Measurements from ENCODE around the gene EGR2. TPM values are rescaled to one million over a fixed set of nuclear protein-coding genes. Genes with fewer than 3 reads are reported as not detected.

Gene EGR2
- total RNA-seq, 1 experiment from 2014 or later = 2.3 TPM

DNA sequence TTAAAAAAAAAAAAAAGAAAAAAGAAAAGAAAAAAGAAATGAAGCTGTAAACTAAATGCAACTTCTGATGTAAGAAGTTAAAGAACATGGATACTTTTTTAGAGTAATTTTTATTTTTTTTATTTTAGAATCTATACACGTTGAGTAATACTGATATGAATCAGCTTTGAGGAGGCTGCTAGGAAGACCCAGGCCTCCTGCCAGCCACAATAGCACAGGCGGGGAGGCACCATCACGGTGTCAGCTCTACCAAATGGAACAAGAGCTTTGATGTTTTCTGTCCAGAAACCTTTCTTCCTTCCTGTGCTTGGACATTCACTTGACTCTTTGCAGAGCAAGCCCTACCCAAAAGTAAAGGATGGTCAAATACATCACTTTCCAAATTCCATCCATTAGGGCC is 45.3 kb upstream of the EGR2 start:
- ChIA-PET POLR2A (no interaction called here), RAD21 (ENCODE audit: low non-redundant PET in 1 of 2, low total read pairs in 2 of 2, uncharacterized antibody in 2 of 2, unreplicated experiment in 2 of 2) (no interaction called here), CTCF (no interaction called here)
- TF ChIP-seq CBX3 (IDR thresholded peaks at IDR 0.05; ENCODE audit: low read depth) (no peak), ZNF274 (IDR thresholded peaks at IDR 0.05; ENCODE audit: low read depth, low read length) (no peak), EGR1 (IDR thresholded peaks at IDR 0.05; ENCODE audit: low read depth) (no peak)
- TF ChIP-seq, protein P1, sequence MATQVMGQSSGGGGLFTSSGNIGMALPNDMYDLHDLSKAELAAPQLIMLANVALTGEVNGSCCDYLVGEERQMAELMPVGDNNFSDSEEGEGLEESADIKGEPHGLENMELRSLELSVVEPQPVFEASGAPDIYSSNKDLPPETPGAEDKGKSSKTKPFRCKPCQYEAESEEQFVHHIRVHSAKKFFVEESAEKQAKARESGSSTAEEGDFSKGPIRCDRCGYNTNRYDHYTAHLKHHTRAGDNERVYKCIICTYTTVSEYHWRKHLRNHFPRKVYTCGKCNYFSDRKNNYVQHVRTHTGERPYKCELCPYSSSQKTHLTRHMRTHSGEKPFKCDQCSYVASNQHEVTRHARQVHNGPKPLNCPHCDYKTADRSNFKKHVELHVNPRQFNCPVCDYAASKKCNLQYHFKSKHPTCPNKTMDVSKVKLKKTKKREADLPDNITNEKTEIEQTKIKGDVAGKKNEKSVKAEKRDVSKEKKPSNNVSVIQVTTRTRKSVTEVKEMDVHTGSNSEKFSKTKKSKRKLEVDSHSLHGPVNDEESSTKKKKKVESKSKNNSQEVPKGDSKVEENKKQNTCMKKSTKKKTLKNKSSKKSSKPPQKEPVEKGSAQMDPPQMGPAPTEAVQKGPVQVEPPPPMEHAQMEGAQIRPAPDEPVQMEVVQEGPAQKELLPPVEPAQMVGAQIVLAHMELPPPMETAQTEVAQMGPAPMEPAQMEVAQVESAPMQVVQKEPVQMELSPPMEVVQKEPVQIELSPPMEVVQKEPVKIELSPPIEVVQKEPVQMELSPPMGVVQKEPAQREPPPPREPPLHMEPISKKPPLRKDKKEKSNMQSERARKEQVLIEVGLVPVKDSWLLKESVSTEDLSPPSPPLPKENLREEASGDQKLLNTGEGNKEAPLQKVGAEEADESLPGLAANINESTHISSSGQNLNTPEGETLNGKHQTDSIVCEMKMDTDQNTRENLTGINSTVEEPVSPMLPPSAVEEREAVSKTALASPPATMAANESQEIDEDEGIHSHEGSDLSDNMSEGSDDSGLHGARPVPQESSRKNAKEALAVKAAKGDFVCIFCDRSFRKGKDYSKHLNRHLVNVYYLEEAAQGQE (IDR thresholded peaks at IDR 0.05; ENCODE audit: low read depth) = no peak
- H2AFZ ChIP-seq (ENCODE audit: low read depth, low read length, poor library complexity, severe bottlenecking) = no peak overlapping the region
- DNase-seq (ENCODE audit: low read depth, low spot score) (no peak), ATAC-seq (no peak)
- no peaks in the 10 kb centered on the region for H4K20me1 ChIP-seq (ENCODE audit: insufficient read depth)
- BruUV-seq (replicated peaks) = no TSS peak
- no peak overlapping the region for H3K4me3 ChIP-seq (replicated peaks in 1 of 2; ENCODE audit: low read depth in 1 of 2, low read length in 2 of 2)
- 0 out of 4 replicates have a peak, but pooled peaks cover 0 to 3% of the 10 kb centered on the region in 2 experiments for H3K4me1 ChIP-seq (ENCODE audit: control insufficient read depth in 1 of 2, insufficient read depth in 2 of 2, low read length in 2 of 2)
- no peaks in the 10 kb centered on the region for H3K9me3 ChIP-seq (ENCODE audit: control insufficient read depth in 1 of 2, insufficient read depth in 1 of 2, low read depth in 1 of 2, low read length in 2 of 2)
- H3K27me3 ChIP-seq (ENCODE audit: insufficient read depth, low read length) = no peaks in the 10 kb centered on the region; the same call in 1 of the 2 replicates
- H3K4me2 ChIP-seq (ENCODE audit: low read length) = no peak overlapping the region
- intact Hi-C loops (cut with micrococcal nuclease) = no loop called here
- no peaks in the 10 kb centered on the region for H3K9me2 ChIP-seq (ENCODE audit: insufficient read depth)
- no peaks in the 10 kb centered on the region for H3K36me3 ChIP-seq (ENCODE audit: control insufficient read depth in 1 of 2, insufficient read depth in 2 of 2, low read length in 2 of 2)
- H3K79me2 ChIP-seq (ENCODE audit: insufficient read depth, low read length) = no peaks in the 10 kb centered on the region
- no peak overlapping the region for H3K9ac ChIP-seq (ENCODE audit: low read length)
- H3K27ac ChIP-seq (ENCODE audit: low read depth, low read length) = no peak overlapping the region

DNA sequence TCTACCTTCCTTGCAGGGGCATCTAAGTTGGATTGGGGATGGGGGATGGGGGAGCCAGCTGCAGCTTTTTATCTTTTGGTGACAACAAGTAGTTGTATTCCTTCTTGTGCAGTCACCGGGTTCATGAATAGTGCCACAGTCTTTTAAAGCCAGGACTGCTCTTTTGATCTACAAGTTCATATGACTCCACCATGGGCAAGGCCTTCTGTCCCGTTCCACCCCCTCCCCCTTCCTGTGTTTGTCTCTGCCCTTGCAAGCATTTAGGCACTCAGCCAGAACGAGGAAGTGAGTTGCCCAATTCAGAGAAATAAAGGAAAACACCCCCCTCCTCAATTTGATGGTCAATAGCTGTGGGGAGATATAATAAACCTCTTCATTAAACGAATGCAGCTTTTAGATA is 44.8 kb upstream of the EGR2 start:
- H3K27me3 ChIP-seq (ENCODE audit: insufficient read depth, low read length) = no peaks in the 10 kb centered on the region; the same call in 1 of the 2 replicates
- RAD21 ChIA-PET (ENCODE audit: low non-redundant PET in 1 of 2, low total read pairs in 2 of 2, uncharacterized antibody in 2 of 2, unreplicated experiment in 2 of 2) = no interaction called here
- no peak for DNase-seq (ENCODE audit: low read depth, low spot score)
- no peak overlapping the region for H2AFZ ChIP-seq (ENCODE audit: low read depth, low read length, poor library complexity, severe bottlenecking)
- no peaks in the 10 kb centered on the region for H3K9me3 ChIP-seq (ENCODE audit: control insufficient read depth in 1 of 2, insufficient read depth in 1 of 2, low read depth in 1 of 2, low read length in 2 of 2)
- no peak overlapping the region for H3K9ac ChIP-seq (ENCODE audit: low read length)
- H4K20me1 ChIP-seq (ENCODE audit: insufficient read depth) = no peaks in the 10 kb centered on the region
- no peak overlapping the region for H3K27ac ChIP-seq (ENCODE audit: low read depth, low read length)
- H3K79me2 ChIP-seq (ENCODE audit: insufficient read depth, low read length) = no peaks in the 10 kb centered on the region
- H3K4me2 ChIP-seq (ENCODE audit: low read length) = no peak overlapping the region
- H3K9me2 ChIP-seq (ENCODE audit: insufficient read depth) = no peaks in the 10 kb centered on the region
- no peak overlapping the region for H3K4me3 ChIP-seq (replicated peaks in 1 of 2; ENCODE audit: low read depth in 1 of 2, low read length in 2 of 2)
- H3K36me3 ChIP-seq (ENCODE audit: control insufficient read depth in 1 of 2, insufficient read depth in 2 of 2, low read length in 2 of 2) = no peaks in the 10 kb centered on the region
- intact Hi-C loops (cut with micrococcal nuclease) = no loop called here
- CTCF ChIA-PET = no interaction called here
- POLR2A ChIA-PET = no interaction called here
- no TSS peak for BruUV-seq (replicated peaks)
- ATAC-seq = no peak
- H3K4me1 ChIP-seq (ENCODE audit: control insufficient read depth in 1 of 2, insufficient read depth in 2 of 2, low read length in 2 of 2) = 0 out of 4 replicates have a peak, but pooled peaks cover 0 to 3% of the 10 kb centered on the region in 2 experiments
- TF ChIP-seq ZNF274 (IDR thresholded peaks at IDR 0.05; ENCODE audit: low read depth, low read length) (no peak), JUND (IDR thresholded peaks at IDR 0.05) (no peak), ZFX (IDR thresholded peaks at IDR 0.05) (no peak), EZH2phosphoT487 (IDR thresholded peaks at IDR 0.05; ENCODE audit: borderline replicate concordance) (no peak), SIN3A (IDR thresholded peaks at IDR 0.05; ENCODE audit: low read depth) (no peak), SP1 (IDR thresholded peaks at IDR 0.05; ENCODE audit: low read depth) (no peak), YY1 (IDR thresholded peaks at IDR 0.05; ENCODE audit: extremely low read depth, insufficient replicate concordance, low read depth, low read length) (no peak), ELF1 (IDR thresholded peaks at IDR 0.05; ENCODE audit: borderline replicate concordance, low read depth) (no peak)
- TF ChIP-seq, protein P2, sequence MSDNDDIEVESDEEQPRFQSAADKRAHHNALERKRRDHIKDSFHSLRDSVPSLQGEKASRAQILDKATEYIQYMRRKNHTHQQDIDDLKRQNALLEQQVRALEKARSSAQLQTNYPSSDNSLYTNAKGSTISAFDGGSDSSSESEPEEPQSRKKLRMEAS (IDR thresholded peaks at IDR 0.05) = no peak
- TF ChIP-seq, protein P1 (IDR thresholded peaks at IDR 0.05; ENCODE audit: low read depth) = no peak
- TF ChIP-seq, protein P3, sequence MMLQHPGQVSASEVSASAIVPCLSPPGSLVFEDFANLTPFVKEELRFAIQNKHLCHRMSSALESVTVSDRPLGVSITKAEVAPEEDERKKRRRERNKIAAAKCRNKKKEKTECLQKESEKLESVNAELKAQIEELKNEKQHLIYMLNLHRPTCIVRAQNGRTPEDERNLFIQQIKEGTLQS (IDR thresholded peaks at IDR 0.05) = no peak

Data from HCT116 (cell line).